Measurements from ENCODE around the gene RDM1.

Gene RDM1

DNA sequence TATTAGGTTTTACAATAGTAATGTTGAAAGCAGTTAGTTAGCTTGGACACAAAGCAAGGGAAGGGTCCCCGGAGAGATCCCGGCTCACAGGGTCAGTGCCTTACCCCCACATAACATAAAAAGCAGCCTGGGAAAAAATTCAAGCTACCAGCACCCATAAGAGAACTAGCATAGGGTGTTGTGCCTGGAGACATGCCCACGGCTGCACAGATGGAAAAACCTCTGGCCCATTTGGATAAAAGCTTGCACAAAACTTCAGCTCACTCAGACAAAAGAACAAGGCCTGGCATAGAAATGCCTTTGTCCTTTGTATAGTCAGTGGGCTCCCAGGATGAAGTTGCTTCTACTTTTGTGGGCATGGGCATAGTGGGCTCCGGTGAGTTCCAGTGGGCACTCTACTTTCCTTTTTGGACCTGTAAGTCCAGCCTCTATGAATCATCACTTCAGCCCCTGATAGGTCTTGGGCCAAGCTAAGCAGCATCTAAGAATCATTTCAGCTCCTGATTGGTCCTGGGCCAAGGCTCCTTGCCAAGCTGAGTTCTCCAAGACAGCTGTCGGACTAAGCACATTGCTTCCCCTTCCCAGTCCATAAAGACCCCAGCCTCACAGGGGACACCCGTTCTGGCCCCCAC lies 1.3 kb upstream of the RDM1 start:
- DNase-seq: no peak

DNA sequence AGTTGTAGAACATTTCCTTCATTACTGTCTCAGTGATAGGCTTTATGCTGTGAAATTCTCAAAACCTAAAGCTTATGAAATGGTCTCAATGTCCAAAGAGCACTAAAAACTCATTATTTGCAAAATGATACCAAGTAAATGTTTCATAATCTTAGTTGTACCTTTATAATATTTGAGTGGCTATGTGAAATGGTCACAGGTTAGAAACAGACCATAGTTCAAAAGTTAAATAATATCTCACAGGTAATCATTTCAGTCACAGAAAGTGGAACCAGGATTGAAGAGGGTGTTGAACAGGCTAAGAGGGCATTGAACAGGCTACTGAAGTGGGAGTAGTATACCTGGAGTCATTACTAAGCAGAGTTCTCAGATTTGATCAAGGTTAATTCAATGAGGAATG lies 2.9 kb downstream of the RDM1 start:
- DNase-seq: no peak

DNA sequence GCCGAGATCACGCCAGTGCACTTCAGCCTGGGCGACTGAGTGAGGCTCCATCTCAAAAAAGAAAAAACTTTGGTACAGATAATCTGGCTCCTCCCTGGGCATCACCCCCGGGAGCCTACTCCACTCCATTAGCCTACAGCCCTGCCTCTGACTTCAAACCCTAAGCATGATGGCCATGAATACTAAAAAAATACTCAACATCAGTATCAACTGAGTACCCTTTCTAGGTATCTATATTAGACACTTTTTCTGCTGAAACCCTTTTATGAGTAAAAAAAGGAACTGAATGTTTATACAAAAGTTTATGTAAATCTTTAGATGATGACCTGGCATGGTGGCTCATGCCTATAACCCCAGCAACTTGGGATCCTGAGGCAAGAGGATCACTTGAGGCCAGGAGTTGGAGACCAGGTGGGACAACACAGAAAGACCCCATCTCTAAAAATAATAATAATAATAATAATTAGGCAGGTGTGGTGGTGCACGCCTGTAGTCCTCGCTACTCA lies 6.9 kb downstream of the RDM1 start:
- no peak for DNase-seq

DNA sequence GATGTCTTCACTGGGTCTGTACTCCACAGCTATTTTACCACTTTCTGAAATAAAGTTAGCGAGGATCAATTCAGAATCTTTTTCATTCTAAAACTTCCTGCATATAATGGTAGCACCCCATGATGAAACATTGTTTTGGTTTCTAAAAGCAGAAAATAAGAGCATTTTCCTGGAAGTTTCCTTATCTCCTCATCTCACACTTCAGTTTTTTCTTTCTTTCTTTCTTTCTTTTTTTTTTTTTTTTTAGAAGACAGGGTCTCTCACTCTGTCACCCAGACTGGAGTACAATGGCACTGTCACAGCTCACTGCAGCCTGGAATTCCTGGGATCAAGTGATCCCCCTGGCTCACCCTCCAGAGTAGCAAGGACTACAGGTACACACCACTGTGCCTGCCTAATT lies 10.3 kb downstream of the RDM1 start:
- no peak for DNase-seq

DNA sequence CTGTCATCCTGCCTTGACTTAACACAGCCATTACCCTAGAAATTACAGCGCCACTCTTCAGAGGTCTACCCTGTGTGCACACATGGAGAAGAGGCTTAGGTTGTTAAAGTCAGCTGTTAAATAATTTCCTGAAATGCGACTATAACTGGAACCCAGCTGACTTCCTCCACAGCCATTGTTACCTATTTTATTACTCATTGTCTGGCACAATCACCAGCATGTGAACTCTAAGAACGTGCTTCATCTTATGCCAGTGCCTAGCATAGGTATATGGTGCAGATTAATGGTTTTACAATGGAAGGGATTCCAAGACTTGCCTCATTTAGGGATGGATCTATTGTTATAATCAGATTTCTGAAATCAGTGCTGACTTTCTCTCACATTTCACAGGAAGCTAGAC lies 11.9 kb downstream of the RDM1 start:
- DNase-seq: no peak

DNA sequence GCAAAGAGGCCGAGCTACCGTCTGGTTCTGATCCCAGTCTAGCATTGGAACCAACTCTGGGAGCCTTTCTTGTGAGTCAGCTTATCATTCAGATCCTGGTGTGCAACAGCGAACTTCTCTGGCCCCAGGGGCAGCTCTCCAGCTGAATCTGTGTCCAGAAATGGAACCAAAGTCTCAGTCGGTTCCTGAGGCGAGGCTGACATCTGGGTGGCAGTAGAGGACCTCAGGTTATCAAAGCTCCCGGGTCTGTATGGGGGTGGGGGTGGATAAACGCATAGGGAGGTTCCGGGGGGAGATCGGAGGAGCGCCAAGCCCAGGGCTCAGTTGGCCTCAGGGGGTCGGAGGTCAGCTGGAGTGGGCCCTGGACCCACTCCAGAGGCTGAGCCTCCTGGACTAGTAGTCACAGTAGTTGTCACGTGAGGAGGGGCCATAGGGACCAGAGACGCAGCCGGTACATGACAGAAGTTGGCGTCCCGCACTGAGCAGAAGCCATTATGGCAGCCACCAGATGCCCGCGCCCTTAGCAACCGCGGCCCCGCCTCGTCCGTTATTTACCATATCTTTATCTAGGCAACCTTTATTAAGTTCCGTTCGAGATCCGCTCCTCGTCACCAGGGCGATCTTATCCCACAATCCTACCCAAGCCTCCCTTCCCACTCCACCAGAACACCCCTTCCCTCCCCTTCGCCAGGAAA lies 12.9 kb downstream of the RDM1 start:
- DNase-seq: no peak

DNA sequence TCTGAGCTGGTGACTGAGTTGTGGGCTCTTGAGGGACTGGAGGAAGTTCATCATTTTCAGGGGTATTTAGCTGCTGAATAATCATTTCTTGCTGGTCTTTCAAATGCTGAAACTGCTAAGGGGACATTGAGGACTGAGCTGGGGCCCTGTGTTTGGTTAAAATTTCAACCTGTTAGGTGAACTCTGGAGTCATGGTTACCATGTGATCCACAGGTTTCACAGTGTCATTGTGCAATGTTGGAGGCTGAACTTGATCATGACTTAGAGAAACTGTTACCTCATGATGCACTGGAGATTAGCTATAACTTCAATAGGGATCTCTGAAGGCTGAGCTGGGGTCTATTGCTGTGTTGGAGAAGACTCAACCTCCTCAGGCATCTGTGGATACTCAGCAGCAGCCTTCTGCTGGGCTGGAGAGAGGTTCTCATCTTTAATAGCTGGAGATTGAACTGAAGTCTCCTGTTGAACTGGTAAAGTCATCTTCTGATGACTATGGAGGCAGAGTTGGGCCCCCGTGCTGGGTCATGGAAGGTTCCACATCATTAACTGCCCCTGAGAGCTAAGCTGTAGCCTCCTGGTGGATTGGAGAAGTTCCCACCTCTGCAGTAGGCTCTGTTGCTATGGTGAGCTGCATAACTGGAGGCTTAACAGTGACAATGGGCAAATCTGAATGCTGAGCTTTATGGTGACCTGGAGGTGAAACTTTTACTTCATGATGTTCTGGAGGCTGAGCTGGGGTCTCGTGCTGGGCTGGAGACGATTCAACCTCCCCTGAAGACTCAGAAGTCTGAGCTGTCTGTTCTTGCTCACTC lies 15.2 kb downstream of the RDM1 start:
- DNase-seq: no peak

DNA sequence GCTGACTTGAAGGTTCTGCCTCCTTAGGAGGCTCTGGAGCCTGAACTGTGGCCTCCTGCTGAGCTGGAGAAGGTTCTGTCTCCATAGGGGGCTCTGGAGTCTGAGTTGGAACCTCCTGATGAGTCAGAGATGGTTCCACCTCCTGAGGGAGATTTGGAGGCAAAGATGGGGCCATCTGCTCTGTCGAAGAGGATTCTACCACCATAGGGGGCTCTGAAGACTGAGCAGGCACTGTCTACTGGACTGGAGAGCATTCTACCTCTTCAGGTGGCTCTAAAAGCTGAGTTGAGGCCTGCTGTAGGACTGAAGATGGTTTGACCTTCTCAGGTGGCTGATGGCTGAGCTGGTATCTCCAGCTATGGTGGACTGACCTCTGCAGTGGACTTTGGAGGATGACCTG lies 16.2 kb downstream of the RDM1 start:
- no peak for DNase-seq

DNA sequence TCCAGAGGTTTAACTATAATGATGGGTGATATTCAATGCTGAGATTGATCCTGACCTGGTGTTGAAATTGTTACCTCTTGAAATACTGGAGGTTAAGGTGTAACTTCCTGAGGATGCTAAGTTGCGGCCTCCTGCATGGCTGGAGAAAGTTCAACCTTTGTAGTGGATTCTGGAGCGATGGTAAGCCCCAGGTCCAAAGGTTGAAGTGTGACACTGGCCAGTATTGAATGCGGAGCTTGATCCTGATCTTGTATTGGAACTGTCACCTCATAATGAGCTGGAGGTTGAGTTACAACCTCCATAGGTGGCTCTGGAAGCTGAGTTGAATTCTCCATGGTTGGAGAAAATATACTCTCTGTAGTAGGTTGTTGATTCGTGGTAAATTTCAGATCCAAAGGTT lies 17.0 kb downstream of the RDM1 start:
- no peak for DNase-seq

DNA sequence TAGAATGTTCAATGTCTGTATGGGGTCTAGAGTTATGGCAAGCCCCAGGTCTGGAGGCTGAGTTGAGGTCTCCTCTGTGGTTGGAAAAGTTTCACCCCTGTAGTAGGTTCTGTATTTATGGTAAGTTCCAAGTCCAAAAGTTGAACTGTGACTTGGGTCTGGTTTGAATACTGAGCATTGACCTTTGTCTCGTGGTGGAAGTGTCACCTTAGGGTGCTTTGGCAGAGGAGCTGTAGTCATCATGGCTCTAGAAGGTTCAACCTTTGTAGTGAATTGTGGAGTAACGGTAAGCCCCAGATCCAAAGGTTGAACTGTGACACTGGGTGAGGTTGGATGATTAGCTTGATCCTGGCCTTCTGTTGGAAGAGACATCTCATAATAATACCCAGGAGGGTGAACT lies 17.6 kb downstream of the RDM1 start:
- DNase-seq: no peak

DNA sequence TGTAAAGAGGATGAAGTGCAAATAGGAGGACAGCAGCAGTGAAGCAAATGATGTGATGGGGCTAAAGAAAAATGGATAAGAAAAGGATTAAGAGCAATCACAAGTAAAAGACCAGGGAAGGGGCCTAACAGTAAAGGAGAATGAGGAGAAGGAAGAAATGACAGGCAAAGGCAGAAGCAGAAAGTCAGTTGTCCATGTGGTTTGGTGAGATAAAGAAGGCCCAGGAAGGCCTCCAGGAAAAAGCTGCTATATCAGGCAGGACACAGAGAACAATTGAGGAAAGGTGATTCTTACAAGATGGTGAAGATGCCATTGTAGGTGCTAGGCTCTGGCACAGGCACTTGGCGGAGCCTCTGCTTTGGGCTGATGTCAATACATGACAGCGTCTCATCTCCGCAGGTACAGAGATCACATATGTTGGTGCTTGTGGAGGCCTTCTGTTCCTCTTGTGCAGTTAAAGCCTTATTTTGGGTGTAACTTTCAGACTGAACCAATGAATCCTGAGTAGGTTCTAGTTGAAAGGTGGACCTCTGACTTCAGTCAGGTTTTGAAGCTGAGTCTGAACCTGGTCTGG lies 18.1 kb downstream of the RDM1 start:
- DNase-seq: no peak

DNA sequence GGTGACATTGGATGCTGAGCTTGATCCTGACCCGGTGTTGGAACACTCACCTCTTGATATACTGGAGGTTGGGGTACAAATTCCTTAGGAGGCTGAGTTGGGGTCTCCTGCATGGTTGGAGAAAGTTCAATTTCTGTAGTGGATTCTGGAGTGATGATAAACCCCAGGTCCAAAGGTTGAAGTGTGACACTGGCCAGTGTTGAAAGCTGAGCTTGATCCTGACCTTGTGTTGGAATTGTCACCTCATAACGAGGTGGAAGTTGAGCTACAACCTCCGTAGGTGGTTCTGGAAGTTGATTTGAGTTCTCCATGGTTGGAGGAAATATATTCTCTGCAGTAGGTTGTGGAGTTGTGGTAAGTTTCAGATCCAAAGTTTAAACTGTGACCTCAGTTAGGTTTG lies 21.2 kb downstream of the RDM1 start:
- DNase-seq: no peak

DNA sequence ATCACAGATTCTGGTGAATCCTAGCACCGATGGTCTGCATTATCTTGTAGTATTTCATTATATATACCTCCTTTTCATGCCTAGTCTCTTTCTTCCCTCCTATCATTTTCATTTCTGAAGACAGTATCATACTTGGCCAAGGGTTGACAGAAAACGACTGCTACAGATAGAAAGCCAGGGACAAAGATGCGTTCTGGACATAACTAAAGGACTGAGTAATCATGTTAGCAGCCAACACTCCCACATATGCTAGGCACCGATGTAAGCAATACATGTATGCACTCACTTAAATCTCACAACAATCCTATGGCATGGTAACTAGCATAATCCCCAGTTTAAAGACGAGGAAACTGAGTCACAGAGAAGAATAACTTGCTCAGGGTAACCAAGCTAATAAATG lies 22.9 kb downstream of the RDM1 start:
- DNase-seq: no peak

DNA sequence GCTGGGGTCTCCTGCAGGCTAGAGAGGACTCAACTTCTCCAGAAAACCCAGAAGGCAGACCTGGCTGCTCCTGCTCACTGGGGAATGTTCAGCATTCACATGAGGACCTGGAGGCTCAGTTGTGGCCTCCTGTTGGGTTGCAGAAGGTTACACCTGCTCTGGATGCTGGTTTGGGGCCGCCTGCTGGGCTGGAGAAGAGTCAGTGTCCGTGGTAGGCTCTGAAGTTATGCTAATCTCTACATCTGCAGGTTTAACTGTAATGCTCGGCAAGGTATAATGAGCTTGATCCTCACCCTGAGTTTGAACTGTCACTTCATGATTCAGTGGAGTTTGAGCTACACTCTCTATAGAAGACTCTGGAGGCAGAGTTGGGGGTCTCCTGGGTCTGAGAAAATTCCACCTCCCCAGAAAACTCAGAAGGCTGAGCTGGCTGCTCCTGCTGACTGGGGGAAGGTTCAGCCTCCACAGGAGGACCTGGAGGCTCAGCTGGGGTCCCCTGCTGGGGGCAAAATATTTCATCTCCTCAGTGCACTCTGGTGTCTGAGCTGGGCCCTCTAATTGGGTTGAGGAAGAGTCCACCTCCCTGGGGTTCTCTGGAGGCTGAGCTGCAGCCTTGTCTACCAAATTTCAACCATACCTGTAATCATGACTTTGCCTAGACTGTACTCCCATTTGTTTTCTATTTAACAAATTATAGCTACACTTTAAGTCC lies 23.5 kb downstream of the RDM1 start:
- no peak for DNase-seq

DNA sequence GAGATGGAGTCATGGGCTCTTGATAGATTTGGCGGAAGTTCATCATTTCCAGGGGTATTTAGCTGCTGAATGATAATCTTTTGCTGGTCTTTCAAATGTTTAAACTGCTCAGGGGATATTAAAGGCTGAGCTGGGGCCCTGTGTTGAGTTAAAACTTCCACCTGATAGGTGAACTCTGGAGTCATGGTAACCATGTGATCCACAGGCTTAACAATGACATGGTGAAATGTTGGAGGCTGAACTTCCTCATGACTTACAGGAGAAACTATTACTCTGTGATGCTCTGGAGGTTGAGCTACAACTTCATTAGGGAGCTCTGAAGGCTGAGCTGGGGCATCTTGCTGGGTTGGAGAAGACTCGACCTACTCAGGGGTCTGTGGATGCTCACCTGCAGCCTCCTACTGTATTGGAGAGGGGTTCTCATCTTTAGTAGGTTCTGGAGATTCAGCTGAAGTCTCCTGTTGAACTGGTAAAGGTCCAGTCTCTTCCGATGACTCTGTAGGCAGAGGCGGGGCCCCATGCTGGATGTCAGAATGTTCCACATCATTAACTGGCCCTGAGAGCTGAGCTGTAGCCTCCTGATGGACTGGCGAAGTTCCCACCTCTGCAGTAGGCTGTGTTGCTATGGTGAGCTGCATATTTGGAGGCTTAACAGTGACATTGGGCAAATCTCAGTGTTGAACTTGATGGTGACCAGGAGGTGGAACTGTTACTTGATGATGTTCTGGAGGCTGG lies 24.2 kb downstream of the RDM1 start:
- no peak for DNase-seq

DNA sequence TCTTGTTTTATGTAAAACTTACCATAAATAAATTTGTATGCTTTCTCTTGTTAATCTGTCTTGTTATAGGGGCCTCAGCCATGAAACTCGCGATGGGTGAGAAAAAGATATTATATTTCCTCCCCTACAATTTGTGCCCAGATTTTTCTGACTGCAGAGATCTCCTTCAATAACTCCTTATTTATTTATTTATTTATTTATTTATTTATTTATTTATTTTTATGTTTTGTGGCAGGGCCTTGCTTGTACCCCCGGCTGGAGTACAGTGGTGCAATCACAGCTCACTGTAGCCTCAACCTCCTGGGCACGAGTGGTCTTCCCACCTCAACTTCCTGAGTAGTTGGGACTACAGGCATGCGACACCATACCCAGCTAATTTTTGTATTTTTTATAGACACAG lies 27.1 kb downstream of the RDM1 start:
- DNase-seq: no peak

DNA sequence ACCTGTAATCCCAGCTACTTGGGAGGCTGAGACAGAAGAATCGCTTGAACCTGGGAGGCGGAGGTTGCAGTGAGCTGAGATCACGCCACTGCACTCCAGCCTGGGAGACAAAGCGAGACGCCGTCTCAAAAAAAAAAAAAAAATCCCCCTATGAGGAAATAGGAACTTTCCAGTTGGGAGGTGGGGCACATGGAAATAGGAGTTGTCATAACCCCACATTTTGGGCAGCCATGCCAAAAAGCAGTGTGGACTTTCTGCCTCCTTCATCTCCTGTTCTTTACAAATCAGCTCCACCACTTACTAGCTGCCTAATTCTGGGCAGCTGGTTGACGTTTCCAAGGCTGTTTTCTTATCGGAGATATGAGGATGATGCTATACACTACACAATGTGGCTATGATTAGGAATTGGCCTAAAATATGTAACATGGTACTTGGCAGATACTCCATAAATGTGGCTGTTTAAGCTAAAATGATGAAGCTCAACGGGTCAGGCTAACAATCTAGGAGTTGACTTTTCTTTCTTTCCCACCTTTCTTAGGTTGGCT lies 28.9 kb downstream of the RDM1 start:
- no peak for DNase-seq

DNA sequence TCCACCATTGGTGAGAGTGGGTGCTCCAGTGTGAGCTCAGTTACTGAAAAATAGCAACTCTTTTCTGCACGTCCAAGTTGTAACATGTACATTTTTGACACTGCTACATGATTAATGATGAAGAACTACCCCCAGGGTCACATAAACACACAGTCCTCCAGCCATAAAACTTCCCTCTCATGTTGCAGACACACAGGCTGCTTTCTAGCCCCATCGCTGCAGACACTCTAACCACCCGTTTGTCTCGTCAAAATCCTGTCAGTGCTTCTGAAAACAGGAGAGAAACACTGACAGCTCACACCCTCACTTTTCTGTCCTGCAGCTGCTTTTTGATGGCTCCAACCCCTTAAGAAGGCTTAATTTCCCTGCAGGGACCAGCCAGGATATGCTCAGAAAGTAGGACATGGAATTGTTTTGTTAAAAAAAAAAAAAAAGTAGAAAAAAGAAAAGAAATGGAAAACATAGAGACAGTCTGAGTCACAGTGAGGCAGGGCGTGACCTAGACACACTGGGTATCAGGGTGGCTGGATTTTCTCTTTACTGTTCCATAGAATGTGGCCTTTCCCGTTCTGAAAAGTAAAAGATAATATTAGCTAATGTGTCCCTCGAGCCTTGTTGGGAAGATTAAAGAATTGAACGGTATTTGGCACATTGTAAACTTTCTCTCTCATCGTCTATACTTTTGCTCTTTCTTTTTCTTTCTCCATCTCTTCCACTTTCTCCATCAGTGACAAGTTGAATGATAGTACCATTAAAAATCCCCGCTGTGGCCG lies 29.7 kb downstream of the RDM1 start:
- no peak for DNase-seq

DNA sequence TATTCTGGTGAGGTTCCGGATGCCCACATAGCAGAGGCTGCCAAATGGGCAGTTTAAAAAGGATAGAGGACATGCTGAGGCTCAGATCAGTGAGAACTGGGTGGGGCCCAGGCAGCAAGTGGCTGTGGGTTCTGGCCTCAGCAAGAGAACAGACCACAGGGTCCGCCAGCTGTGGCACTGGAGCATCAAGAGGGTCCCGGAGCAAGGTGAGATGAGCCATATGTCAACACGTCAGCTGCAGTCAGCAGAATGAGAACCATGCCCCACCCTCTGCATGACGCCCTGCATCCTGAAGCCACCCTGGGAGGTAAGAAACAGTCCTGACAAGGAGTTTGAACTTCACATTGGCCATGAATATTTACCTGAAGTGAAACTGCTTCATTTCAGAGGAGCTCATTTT lies 30.3 kb downstream of the RDM1 start:
- DNase-seq: no peak

DNA sequence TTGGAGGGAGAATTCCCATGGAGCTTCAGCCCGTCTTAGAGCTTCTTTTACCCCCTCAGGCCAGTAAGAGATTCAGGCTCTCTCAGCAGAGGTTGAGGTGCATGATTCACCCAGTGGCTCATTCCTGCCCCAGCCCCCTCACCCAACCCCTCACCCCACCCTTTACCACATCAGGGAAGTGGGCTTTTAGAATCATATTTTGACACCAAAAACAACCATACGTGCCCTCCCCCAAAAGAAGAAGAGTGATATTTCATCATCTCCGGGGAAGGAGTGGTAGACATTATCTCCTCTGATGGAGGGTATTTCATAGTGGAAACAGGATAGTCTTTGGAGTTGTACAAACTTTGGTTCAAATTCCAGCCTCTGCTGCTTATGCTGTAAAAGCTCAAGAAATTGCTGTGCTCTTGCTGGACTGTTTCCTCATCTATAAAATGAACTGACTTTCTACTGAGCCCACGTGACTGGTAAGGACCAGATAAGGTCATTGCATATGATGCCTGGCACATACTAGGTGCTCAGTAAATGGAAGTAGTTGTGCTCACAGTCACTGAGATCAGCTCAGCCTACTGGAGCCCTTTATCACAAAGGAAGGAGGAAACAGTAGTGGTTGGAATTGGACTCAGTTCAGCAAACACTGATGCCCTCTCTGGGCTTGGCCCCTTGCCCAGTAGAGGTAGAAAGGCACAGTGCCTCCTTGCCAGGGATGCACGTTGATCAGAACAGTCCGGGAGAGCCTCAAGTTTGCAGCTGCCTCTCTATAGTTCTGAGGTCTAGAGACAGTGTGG lies 32.1 kb downstream of the RDM1 start:
- no peak for DNase-seq

Measured in NCI-H510A (cell line).